ENCODE measurements around the gene MRPS31.
"Not testable (repeated sequence)": the region's sequence is repeated elsewhere in the genome, so short reads cannot be mapped to it uniquely, and the experiment has no call there.

MRPS31 gene

DNA sequence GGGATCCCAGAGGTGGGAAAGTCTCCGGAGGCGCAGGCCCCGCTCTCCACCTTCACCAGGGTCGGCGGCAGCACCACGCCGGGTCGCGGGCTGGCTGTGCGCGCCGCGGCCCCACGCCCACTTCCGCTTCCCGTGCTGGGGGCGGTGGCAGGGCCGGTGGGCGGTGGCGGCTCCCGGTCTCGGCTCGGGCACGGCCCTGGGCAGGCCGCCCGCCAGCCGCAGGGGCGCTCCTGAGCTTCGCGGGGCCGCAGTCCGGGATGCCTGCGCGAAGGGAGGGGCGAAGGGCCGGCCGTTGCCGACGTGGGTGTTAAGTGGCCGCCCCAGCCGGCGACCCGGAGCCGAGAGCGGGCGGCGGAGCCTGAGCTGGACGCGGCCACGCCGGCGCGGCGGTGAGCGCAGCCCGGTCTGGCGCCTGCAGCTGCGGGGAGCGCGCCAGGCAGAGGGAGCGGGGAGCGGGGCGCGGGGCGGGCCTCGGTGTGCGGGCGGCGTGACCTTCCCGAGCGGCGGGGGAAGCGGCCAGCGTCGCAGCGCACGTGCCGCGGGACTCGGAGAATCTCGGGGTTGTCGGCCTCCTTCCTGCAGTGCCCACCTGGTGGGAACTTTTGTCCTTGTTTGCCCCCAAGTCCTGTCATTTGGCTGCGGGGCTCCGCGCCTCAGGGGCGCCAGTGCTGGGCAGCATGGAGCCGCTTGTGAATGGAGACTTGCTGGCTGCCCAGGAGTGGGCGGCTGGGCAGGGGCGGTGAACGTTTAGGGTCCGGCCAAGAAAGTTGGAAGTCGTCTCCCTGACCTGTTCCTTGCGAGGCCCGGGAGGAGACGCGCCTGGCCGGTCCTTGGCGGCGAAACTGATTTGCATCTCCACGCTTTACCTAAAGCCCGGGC, 18.5 kb upstream of the MRPS31 start, which contains the start of gene SLC25A15:
Gene SLC25A15 (plus strand): TSS at position 337 of the 879 bp plus-strand sequence. CDS start 3,616 bp downstream, outside the sequence.
- peak; percentile 79 for DNase-seq

DNA sequence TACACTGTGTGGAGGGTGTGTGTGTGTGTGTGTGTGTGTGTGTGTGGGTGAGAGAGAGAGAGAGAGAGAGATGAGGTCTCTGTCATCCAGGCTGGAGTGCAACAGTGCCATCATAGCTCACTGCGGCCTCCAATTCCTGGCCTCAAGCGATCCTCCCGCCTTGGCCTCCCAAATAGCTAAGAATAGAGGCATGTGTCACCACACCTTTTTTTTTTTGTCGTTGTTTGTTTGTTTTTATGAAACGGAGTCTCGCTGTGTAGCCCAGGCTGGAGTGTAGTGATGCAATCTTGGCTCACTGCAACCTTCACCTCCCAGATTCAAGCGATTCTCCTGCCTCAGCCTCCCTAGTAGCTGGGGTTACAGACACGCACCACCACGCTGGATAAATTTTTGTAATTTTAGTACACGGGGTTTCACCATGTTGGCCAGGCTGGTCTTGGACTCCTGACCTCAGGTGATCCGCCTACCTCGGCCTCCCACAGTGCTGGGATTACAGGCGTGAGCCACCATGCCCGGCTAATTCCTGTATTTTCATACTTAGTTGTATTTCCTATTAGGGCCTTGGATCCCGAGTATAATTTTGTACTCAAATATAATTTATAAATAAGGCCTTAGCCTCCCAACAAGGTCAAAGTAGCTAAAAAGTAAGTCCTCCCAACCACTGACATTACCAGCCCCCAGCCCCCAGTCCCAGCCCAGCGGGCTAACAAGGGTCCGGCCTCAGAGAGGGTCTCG, 17.7 kb upstream of the MRPS31 start:
- DNase-seq = not testable (repeated sequence)

DNA sequence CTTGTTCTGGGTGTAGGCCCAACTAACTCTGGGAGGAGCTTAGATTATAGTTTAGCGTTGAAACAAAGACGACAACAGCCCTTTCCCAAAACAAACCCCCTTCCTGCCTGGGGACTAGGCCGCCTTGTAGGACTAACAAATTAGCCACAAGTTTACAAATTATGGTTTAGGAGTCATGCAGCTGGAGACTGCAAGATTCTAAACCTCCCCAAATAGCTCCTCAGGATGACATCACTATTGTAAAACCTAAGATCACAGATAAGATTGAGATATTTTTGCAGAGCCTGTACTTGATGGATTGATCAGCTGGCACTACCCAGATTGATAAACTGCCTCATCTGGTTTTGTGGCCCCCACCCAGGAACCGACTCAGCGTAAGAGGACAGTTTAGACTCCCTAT, 16.1 kb upstream of the MRPS31 start:
- no peak for DNase-seq

DNA sequence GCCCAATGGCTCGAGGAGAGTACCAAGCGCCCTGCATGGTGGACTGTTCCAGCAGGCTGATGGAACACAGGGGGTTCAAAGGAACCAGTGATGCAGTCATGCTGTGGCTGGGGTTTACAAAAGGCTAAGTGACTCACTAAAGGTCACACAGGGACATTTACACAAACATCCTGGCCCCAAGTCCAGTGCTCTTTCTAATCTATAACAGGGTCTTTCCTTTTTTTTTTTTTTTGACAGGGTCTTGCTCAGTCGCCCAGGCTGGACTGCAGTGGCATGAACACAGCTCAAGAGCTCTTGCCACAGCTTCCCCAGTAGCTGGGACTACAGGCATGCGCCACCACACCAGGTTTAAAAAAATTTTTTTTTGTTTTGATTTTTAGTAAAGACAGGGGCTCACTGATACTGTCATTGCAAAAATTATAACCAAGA, 15.6 kb upstream of the MRPS31 start:
- no peak for DNase-seq

DNA sequence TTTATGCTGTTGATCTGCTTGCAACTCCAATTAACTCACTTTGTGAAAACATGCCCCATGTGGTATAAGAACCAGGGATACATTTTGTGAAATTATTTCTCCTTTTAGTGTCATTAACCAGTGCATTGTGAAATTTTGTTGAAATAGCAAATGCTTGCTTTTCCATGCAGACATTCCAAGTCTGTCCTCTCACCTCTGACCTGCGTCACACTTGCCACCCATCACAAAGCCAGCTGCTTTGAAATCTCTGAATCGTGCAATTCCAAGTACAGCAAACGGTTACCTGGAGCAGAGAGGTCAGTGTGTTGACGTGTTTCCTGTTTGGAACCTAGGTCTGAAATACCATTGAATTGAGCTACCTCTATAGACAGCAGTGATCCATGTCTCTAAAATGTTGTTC, 13.6 kb upstream of the MRPS31 start:
- no peak for DNase-seq

DNA sequence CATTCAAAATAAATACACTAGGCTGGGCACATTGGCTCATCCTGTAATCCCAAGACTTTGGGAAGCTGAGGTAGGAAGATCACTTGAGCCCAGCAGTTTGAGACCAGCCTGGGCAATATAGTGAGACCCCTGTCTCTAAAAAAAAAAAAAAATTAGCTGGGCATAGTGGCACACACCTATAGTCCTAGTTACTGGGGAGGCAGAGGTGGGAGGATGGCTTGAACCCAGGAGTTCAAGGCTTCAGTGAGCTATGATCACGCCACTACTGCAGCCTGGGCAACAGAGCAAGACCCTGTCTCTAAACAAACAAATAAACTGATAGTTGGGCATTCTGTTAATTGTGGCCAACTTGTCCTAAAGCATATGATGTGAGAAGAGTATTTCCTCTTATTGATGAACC, 12.0 kb upstream of the MRPS31 start:
- DNase-seq = not testable (repeated sequence)

DNA sequence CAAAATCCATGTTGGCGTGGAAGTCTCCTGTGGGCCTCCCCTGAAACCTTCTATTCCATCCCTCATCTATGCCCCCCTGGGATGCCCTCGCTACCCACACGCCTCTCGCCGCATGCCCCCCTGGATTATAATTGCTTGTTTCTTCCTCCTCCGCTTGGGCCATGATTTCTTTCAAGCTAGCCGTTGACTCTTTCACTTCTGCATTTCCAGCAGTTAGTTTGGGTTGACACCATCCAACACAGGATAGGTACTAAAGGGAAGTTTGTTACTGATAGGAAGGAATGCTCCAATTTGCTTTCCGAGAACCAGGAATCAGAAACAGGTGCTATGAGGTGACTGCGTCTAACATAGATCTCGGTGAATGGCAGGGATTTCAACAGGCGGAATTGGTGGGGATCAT, 10.7 kb upstream of the MRPS31 start:
- DNase-seq = no peak

DNA sequence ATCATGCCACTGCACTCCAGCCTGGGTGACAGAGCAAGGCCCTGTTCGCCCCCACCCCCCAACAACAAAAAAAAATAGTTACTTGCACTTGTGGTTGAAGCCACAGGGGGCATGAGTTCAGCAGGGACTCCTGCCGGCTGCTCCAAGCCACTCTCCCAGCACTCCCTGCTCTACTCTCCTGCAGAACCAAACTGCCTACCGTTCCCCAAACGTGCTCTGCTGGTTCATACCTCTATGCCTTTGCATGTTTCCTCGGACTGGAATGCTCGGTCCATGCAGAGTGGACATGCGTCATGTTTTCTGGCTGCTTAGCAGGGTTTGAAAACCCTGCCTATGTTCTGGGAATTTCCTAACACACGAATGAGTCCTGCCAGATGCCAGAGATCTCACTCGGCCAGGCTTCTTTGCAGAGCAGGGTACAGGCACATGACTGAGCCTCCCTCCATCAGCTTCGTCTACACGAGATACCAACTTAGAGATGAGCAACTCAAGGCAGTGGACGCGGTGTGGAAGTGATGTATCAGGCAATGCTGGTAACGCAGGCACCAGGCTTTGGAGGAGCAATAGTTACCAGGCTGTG, 9.9 kb upstream of the MRPS31 start:
- no peak for DNase-seq

DNA sequence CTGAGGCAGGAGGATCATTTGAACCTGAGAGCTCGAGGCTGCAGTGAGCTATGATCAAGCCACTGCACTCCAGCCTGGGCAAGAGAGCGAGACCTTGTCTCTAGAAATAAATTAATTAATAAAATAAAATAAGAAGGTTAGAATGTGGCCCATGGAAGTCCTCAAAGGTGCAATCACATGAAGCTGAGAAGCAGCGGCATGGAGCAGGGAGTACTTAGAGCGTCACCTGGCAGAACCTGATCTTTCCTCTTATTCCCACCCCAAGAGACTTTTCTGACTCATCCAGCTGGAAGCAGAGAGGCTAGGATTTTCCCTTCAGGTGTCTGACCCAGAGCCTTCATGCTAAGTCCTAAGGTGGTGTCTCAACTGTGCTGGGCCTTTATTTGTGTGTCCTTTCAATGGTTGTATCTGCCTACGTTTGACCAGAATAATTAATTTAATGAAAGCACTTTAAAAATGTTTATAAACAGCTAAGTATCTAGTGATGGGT, 8.9 kb upstream of the MRPS31 start:
- no peak for DNase-seq

DNA sequence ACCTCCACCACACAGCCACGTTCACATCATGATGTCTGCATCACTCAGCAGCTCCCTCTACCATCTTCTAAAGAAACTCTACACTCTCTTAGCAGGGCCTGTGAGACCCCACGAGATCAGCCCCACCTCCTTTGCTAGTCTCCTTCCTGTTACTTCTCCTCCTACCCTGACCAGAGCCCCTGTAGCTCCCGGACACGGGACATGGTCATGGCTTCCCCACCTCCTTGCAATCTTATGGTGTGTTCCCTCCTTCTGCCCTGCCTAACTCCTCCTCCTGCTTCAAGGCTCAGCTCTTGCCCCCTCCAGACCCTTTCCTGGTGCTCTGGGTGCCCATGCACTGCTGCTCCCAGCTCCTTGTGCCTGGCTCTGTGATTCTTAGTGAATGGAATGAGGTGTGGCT, 8.1 kb upstream of the MRPS31 start:
- DNase-seq = no peak

DNA sequence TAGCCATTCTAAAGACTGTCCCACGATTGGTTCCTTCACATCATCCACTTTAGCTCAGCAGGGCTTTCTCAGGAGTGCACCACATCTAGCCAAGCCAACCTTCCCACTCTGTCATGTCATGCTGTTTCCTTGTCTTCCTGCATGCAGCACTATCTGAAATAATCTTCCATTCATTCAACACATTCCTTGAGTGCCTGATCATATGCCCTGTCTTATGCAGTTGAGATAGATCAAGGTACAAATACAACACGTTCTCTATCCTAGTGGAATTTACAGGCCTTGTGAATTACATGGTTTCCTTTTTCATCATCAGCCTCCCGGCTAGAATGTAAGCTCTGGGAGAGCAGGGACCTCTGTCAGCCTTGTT, 6.8 kb upstream of the MRPS31 start:
- DNase-seq = no peak

DNA sequence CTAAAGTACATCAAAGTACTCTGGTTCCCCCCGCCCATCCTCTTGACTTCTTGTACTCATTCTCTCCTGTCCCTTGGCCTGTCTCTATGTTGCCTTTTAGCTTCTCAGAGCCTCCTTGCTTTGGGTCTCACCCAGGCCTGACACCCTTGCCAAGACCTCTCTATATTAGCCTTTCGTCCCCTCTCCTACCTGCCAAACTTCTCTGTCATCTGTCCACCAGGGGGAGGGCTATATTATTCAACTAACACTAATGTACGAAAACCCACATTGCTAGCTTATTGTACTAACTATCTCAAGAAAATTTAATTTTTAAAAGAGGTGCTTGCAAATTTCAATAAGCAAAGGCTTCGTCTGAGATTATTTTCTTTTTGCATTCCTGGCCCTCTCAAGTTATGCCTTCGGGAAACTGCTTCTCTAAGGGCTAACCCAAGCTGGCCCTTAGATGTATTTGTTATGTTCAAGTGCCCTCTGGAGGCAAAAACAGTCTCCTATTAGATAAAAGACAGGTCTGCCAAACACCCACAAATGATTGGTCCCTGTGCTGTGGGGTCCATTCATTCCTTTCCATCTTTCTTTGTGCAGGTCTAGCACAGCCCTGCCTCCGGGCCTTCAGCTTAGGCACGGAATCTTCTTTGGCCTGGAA, 6.3 kb upstream of the MRPS31 start:
- peak; percentile 67 for DNase-seq

DNA sequence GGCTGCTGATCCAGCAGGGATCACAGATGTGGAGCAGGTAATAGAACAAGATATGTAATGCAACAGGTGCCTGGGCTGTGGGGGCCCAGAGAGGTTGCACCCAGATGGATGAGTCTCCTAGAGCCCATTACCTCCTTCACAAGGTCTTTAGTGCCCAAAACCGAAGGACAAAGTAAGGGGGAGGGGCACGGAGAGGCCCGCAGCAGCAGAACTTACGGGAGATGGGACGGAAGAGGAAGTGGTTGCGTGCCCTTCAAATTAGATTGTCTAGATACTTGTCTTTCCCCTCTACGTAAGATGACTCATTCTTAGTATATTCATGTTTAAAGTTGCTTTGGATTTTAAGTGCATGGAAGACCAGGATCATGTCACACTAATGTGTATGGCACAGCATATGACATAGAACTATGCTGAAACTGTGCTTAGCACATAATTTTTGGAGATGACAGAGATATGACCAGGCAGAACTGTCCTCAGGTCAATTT, 5.7 kb upstream of the MRPS31 start:
- DNase-seq = peak; percentile 77

DNA sequence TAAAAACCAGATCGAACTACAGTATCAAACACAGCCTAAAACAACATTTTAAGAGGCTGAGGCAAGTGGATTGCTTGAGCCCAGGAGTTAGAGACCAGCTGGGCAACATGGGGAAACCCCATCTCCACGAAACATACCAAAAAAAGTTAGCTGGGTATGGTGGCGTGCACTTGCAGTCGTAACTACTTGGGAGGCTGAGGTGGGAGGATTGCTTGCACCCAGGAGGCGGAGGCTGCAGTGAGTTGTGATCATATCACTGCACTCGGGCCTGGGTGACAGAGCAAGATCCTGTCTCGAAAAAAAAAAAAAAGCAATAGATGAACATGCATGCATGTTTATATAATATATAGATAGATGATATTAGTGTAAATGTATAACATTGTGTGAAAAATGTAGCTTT, 5.2 kb upstream of the MRPS31 start:
- peak; percentile 31 for DNase-seq

DNA sequence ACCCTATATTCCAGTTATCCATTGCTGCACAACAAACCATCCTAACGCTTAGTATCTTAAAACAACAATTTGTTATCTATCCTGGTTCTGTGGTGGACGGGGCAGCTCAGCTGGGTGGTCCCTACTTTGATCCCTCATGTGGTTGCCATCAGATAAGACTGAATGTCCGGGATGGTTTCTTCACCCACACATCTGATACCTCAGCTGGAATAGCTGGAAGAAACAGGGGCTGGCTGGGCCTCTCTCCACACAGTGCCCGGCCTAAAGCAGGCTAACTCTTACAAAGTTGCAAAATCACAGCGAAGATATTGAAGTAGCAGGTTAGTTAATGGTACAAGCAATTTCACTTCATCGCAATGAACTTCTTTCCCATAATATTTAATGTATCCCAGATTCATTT, 3.7 kb upstream of the MRPS31 start:
- no peak for DNase-seq

DNA sequence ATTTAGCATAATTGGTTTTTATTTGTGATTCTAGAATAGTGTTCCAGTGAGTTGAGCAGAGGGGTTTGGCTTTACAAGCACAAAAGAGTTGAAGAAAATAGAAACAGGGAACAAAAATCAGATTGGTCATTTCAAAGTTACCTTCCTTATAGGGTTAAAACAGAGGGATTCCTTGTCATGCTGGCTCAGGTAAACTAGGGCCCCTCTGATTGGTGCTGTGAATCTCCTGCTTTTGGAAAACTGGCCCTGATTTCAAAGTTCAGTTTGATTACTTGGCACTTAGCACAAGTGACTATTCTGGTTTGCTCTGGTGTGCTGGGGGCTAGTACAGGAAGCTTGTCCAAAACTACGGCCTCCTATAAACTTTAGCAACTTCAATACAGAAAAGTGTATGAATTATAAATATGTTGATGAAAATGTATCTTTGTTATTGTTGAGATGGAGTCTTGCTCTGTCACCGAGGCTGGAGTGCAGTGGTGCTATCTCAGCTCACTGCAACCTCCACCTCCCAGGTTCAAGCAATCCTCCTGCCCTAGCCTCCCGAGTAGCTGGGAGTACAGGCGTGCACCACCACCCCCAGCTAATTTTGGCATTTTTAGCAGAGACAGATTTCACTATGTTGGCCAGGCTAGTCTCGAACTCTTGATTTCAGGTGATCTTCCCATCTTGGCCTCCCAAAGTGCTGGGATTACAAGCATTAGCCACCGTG, 1.9 kb upstream of the MRPS31 start:
- DNase-seq = no peak

DNA sequence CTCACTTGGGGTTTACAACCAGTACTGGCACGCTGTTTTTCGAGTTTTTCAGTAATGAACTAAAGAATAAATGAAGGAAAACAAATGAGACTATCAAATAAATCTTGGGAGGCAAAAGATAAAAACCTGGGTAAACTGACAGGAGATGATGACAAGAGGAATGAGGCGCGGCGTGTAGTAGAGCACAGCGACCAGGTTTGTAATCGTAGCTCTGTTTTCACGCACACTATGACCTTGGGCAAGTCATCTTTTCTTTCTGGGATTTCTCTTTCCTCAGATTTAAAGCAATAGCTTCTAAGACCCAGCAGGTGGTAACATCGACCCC, 419 bp downstream of the MRPS31 start:
- no peak for DNase-seq

DNA sequence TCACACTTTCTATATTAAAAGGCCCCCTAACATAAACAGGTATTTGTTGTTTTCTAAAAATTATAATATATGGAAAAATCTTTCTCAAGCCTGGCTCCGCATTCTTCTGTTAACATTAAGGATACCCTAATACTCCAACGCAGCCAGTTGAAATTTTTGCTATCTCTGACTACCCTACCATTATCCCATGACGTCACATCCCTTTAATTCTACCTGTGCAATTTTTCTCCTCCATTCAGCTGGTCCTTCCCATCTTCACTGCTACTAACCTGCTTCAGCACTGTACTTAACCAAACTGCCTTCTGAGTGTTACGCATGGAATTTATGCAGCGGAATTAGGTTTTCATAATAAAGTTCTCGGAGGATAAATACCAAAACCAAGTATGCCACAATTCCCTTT, 1.0 kb downstream of the MRPS31 start:
- no peak for DNase-seq

DNA sequence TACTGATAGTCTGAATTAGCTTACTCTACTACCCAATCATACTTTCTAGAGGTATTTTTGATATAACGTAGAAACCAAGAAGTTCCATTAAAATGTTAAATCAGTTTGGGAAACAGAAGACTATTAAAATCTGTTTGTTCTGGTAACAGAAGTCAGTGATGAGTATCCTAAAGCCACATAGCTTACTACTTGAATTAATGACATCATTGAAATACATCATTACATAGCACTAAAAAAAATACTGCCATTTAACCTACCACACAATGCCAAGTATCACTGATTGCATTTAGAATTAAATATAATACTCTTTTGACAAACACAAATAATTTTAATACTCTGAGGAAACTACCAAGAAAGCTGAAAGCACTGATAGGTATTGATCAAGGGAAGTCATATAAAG, 5.4 kb downstream of the MRPS31 start:
- no peak for DNase-seq

DNA sequence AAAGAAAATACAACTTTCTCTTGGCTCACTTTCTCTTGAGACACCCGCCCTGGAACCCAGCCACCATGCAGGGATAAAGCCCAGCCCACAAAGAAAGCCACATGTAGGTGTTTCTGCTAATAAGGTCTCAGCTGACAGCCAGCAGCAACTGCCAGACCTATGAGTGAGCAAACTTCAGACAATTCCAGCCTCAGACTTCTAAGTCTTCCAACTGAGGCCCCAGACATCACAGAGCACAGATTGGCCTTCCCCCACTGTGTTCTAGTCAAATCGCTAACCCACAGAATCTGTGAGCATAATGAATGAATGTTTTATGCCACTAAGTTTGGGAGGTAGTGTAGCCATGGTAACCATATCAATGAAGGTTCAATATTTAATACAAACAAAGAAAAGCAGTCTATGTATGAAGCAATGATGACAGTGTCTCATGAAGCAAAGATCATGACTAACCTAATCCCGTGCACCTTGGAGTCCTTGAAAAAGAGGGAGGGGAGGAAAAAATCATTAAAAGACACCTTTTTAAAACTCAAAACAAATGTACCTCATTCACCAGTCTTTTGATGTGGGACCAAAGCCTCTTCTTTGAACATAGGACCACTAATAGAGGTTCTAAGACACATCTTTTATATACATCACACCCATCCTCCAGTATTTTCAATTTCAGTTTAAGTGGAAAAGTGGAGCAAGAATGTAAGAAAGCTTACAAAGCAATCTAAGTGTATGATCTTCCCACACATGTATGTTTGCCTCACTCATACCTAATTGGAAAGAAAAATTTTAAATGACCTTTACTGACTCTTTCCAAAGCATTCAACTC, 6.2 kb downstream of the MRPS31 start:
- peak; percentile 48 for DNase-seq

DNA sequence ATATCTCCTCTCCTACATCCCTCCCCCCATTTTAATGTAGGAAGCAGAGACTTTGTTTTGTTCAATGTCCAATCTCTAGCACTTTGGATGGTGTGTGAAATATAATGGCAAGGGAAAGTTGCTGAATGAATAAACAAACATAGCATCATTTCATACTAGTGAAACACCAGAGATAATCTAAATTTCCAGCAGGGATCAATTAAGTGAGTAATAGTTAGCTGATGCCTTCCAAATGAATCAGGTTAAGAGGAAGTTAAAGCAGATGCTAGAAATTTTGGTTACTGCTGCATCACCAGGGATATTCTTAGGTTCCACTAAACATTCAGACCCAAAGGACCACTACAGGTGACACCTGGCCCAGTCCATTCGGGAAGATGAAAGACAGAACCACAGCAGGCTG, 8.1 kb downstream of the MRPS31 start:
- no peak for DNase-seq

DNA sequence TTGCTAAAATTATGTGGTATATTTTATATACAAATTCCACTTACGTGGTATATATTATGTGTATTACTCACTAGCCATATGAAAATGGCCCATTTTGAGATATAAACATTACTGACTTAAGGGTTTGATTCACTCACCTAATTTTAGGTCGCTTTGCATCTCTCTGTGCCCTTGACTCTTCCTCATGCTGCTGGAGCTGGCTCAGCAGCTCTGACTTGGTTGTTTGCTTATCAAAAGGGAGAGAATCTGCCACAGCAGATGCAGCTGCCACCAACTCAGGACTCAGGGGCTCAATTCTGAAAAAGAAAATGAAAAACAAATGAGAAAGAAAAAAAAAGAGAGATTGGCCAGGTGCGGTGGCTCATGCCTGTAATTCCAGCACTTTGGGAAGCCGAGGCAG, 12.2 kb downstream of the MRPS31 start:
- no peak for DNase-seq
